Keratinocyte (primary cell): ENCODE measurements around the gene CENPS. TPM values are rescaled to one million over a fixed set of nuclear protein-coding genes. Genes with fewer than 3 reads are reported as not detected.

ENCODE experiments used
- DNase-seq: peaks from one replicate; pipeline ENCODE4 v3.0.0-alpha.2; 2011; ENCODE audit warnings: low read depth, missing footprints, low spot score
- FAIRE-seq: peaks from 2 replicates; lab custom pipeline; 2011; peaks lifted over from hg19 to GRCh38; lab: Jason Lieb, UNC
- H2AFZ ChIP-seq: 2 replicates; pipeline ENCODE4 v1.6.0; 2012; ENCODE audit warnings: low read length, control low read depth, inconsistent platforms; ENCODE audit not compliant: control insufficient read depth
- H3K27ac ChIP-seq: 2 replicates; pipeline ENCODE4 v1.5.1; 2011; ENCODE audit warnings: low read length; ENCODE audit not compliant: control insufficient read depth, insufficient read depth
- H3K27me3 ChIP-seq: 3 replicates; pipeline ENCODE4 v1.6.0; 2011; ENCODE audit warnings: low read length; ENCODE audit not compliant: control insufficient read depth, insufficient read depth; ENCODE audit errors: extremely low read depth
- H3K36me3 ChIP-seq, 2 experiments: 2 replicates in 1 of 2; 3 replicates in 1 of 2; pipeline ENCODE4 v1.5.1; 2011; ENCODE audit warnings: low read length in 2 of 2, mild to moderate bottlenecking in 1 of 2; ENCODE audit not compliant: control insufficient read depth in 2 of 2, insufficient read depth in 2 of 2; ENCODE audit errors: extremely low read depth in 1 of 2
- H3K4me1 ChIP-seq: 3 replicates; pipeline ENCODE4 v1.5.1; 2011; ENCODE audit warnings: low read length; ENCODE audit not compliant: control insufficient read depth, insufficient read depth; ENCODE audit errors: extremely low read depth
- H3K4me2 ChIP-seq: 3 replicates; pipeline ENCODE4 v1.6.0; 2011; ENCODE audit warnings: low read depth, low read length; ENCODE audit not compliant: control insufficient read depth, insufficient read depth; ENCODE audit errors: extremely low read depth
- H3K4me3 ChIP-seq, 3 experiments: fragments of 200-600 bp in 1 of 3; sonication (generic) in 1 of 3; 2 replicates in 2 of 3; 3 replicates in 1 of 3; pipeline ENCODE4 v1.5.1; 2011 to 2016; ENCODE audit warnings: low read length in 3 of 3, mild to moderate bottlenecking in 3 of 3, control low read depth in 2 of 3, inconsistent platforms in 1 of 3, low read depth in 1 of 3, mixed read lengths in 1 of 3, mixed run types in 1 of 3, moderate library complexity in 1 of 3; ENCODE audit not compliant: control insufficient read depth in 2 of 3, insufficient read depth in 2 of 3; ENCODE audit errors: extremely low read depth in 1 of 3
- H3K79me2 ChIP-seq: 2 replicates; pipeline ENCODE4 v1.6.0; 2012; ENCODE audit warnings: low read length; ENCODE audit not compliant: control insufficient read depth, insufficient read depth
- H3K9ac ChIP-seq: 3 replicates; pipeline ENCODE4 v1.6.0; 2011; ENCODE audit warnings: low read length; ENCODE audit not compliant: control insufficient read depth, insufficient read depth; ENCODE audit errors: extremely low read depth
- H3K9me1 ChIP-seq: 3 replicates; pipeline ENCODE4 v1.6.0; 2011; ENCODE audit warnings: low read length; ENCODE audit not compliant: control insufficient read depth, insufficient read depth; ENCODE audit errors: extremely low read depth
- H3K9me3 ChIP-seq: 2 replicates; pipeline ENCODE4 v1.5.1; 2012; ENCODE audit warnings: low read depth, low read length; ENCODE audit not compliant: control insufficient read depth
- H4K20me1 ChIP-seq: 3 replicates; pipeline ENCODE4 v1.6.0; 2011; ENCODE audit warnings: low read length; ENCODE audit not compliant: control insufficient read depth, insufficient read depth; ENCODE audit errors: extremely low read depth
- EZH2 ChIP-seq: IDR thresholded peaks from one replicate; pipeline ENCODE4 v1.6.1; 2012; ENCODE audit warnings: inconsistent platforms, mild to moderate bottlenecking, low read length, moderate library complexity
- dilution Hi-C: fragments of 300-500 bp; cut with MboI; formaldehyde crosslinking; loops from one replicate; pipeline ENCODE4 v1.7.0; 2020; ENCODE audit warnings: low sequenced_read_pairs; ENCODE audit not compliant: extremely low pct_ligation_motif_present
- polyA plus RNA-seq, 5 experiments: library from polyadenylated mRNA; depleted of rRNA in 3 of 5; stranded (reverse) in 3 of 5; stranded (forward) in 1 of 5; unstranded in 1 of 5; fragments of >200 nt; gene quantifications; 1 replicate in 1 of 5; 2 replicates in 3 of 5; 3 replicates in 1 of 5; pipeline versions ENCODE4 v1.2.1 to v1.2.3, GENCODE V29; 2011 to 2012; ENCODE audit warnings: missing spikeins in 2 of 5, low read depth in 1 of 5, low replicate concordance in 1 of 5
- TF ChIP-seq, protein P1 (sequence below), 3 experiments: IDR thresholded peaks in 1 of 3; conservative IDR thresholded peaks in 1 of 3; optimal IDR thresholded peaks in 1 of 3; 2 replicates in 2 of 3; 3 replicates in 1 of 3; pipeline versions ENCODE3 to v1.5.1; 2011; ENCODE audit warnings: low read length in 3 of 3, mild to moderate bottlenecking in 3 of 3, moderate library complexity in 2 of 3, control low read depth in 1 of 3, inconsistent platforms in 1 of 3; ENCODE audit not compliant: insufficient read depth in 2 of 3; ENCODE audit errors: extremely low read depth in 1 of 3

CENPS gene
- polyA plus RNA-seq, 1 donor (not counting 4 experiments of a cell fraction or from before 2014, with no cell fraction given) = 10.3 TPM

DNA sequence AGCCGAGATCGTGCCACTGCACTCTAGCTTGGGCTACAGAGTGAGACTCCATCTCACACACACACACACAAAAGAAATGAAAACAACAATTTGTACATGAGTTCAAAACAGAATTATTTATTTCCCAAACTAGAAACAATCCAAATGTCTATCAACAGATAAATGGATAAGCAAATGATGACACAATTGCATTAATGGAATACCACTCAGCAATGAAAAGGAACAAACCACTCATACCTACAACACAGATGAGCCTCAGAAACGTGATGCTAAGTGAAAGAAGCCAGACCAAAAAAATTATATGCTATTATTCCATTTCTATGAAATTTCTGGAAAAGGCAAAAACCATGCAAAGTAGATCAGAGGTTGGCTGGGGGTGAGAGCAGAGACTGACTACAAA is 33.4 kb upstream of the CENPS start:
- Histone ChIP-seq H2AFZ (no peak overlapping the region), H3K9me1 (no peaks in the 10 kb centered on the region), H3K9me3 (no peaks in the 10 kb centered on the region), H3K4me3 (no peak overlapping the region), H3K27ac (no peak overlapping the region), H4K20me1 (no peaks in the 10 kb centered on the region), H3K9ac (no peak overlapping the region), H3K36me3 (no peaks in the 10 kb centered on the region), H3K4me1 (peaks cover 7% of the 10 kb centered on the region), H3K4me2 (no peak overlapping the region), H3K79me2 (peaks cover 20% of the 10 kb centered on the region), H3K27me3 (no peaks in the 10 kb centered on the region)
- FAIRE-seq (no peak), DNase-seq (no peak)
- dilution Hi-C loops = no loop called here
- TF ChIP-seq, protein P1, sequence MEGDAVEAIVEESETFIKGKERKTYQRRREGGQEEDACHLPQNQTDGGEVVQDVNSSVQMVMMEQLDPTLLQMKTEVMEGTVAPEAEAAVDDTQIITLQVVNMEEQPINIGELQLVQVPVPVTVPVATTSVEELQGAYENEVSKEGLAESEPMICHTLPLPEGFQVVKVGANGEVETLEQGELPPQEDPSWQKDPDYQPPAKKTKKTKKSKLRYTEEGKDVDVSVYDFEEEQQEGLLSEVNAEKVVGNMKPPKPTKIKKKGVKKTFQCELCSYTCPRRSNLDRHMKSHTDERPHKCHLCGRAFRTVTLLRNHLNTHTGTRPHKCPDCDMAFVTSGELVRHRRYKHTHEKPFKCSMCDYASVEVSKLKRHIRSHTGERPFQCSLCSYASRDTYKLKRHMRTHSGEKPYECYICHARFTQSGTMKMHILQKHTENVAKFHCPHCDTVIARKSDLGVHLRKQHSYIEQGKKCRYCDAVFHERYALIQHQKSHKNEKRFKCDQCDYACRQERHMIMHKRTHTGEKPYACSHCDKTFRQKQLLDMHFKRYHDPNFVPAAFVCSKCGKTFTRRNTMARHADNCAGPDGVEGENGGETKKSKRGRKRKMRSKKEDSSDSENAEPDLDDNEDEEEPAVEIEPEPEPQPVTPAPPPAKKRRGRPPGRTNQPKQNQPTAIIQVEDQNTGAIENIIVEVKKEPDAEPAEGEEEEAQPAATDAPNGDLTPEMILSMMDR (optimal IDR thresholded peaks at IDR 0.05 in 1 of 3, IDR thresholded peaks at IDR 0.05 in 1 of 3, conservative IDR thresholded peaks at IDR 0.05 in 1 of 3; ENCODE audit: extremely low read depth in 1 of 3, insufficient read depth in 2 of 3, low read length in 3 of 3) = no peak
- TF ChIP-seq EZH2 = no peak

DNA sequence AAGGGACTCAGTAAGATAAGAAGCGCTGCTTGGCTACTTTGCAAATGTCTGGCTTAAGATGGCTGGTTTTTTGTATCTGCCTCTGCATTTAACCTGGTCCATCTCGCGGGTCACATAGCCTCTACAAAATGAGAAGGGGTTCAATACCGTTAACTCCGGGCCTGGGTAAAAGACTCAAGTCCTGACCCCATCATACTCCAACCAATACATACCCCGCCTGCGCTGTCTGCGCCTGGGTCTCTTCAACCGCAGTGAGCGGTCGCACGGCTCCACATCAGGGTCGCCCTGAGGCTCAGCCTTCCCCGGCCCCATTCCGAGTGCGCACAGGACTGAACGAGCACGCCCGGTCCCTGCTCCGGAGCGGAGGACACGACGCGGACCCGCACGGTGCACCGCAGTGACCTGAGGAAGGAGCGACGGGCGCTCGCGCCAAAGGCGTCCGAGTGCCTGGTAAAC is 31.9 kb upstream of the CENPS start:
- H4K20me1 ChIP-seq = no peaks in the 10 kb centered on the region
- H3K9me3 ChIP-seq = no peaks in the 10 kb centered on the region
- TF ChIP-seq, protein P1 (optimal IDR thresholded peaks at IDR 0.05 in 1 of 3, IDR thresholded peaks at IDR 0.05 in 1 of 3, conservative IDR thresholded peaks at IDR 0.05 in 1 of 3; ENCODE audit: extremely low read depth in 1 of 3, insufficient read depth in 2 of 3, low read length in 3 of 3) = no peak
- TF ChIP-seq EZH2 = no peak
- H3K4me2 ChIP-seq = peak overlapping the region; percentile 78
- peak overlapping the region; percentile 28 for H3K27ac ChIP-seq
- peak overlapping the region; percentile 86 for H3K9ac ChIP-seq
- FAIRE-seq = no peak
- no peak for DNase-seq
- no peaks in the 10 kb centered on the region for H3K27me3 ChIP-seq
- no peaks in the 10 kb centered on the region for H3K9me1 ChIP-seq
- dilution Hi-C loops = no loop called here
- peaks cover 2 to 8% of the 10 kb centered on the region in 2 experiments for H3K36me3 ChIP-seq
- peaks cover 23% of the 10 kb centered on the region for H3K79me2 ChIP-seq
- peak overlapping the region; percentile 77 to 92 (median 89) for H3K4me3 ChIP-seq
- peak overlapping the region; percentile 96 for H2AFZ ChIP-seq
- H3K4me1 ChIP-seq = peaks cover 7% of the 10 kb centered on the region
